Measurements from ENCODE around the gene ADARB1.

The ADARB1 gene

GRCh38 chr21:45154511-45155508 is 80.4 kb downstream of the ADARB1 start:
- DNase-seq, result peak; percentile 59

- DNase-seq, result peak; percentile 24
Measured at GRCh38 chr21:45155910-45156309, 81.5 kb downstream of the ADARB1 start.

- peak; percentile 38 for DNase-seq
Measured at GRCh38 chr21:45156459-45156858, 82.1 kb downstream of the ADARB1 start.

GRCh38 chr21:45157932-45158331 is 83.6 kb downstream of the ADARB1 start:
- peak; percentile 44 for DNase-seq

- DNase-seq, result peak; percentile 17
Measured at GRCh38 chr21:45158491-45159423, 84.4 kb downstream of the ADARB1 start.

GRCh38 chr21:45160198-45160597 is 85.8 kb downstream of the ADARB1 start:
- peak; percentile 13 for DNase-seq

- DNase-seq, result peak; percentile 45
Measured at GRCh38 chr21:45161038-45161945, 86.9 kb downstream of the ADARB1 start.

GRCh38 chr21:45162115-45162514 is 87.7 kb downstream of the ADARB1 start:
- peak; percentile 37 for DNase-seq

GRCh38 chr21:45162809-45163208 is 88.4 kb downstream of the ADARB1 start:
- no peak for DNase-seq

GRCh38 chr21:45163413-45164123 is 89.2 kb downstream of the ADARB1 start:
- peak; percentile 24 for DNase-seq

GRCh38 chr21:45164124-45164511 is 89.7 kb downstream of the ADARB1 start:
- DNase-seq, result peak; percentile 37

- DNase-seq, result peak; percentile 48
Measured at GRCh38 chr21:45164838-45165237, 90.5 kb downstream of the ADARB1 start.

- DNase-seq, result no peak
Measured at GRCh38 chr21:45166931-45167330, 92.6 kb downstream of the ADARB1 start.

GRCh38 chr21:45167796-45168222 is 93.4 kb downstream of the ADARB1 start:
- no peak for DNase-seq

GRCh38 chr21:45168522-45168921 is 94.1 kb downstream of the ADARB1 start:
- DNase-seq, result no peak

- peak; percentile 54 for DNase-seq
Measured at GRCh38 chr21:45169001-45169400, 94.6 kb downstream of the ADARB1 start.

GRCh38 chr21:45169682-45170081 is 95.3 kb downstream of the ADARB1 start:
- DNase-seq, result no peak

GRCh38 chr21:45170987-45171386 is 96.6 kb downstream of the ADARB1 start:
- DNase-seq, result no peak

- peak; percentile 32 for DNase-seq
Measured at GRCh38 chr21:45172420-45172819, 98.0 kb downstream of the ADARB1 start.

GRCh38 chr21:45175326-45176095 is 101.1 kb downstream of the ADARB1 start:
- no peak for DNase-seq

GRCh38 chr21:45176141-45176540 is 101.8 kb downstream of the ADARB1 start:
- peak; percentile 17 for DNase-seq
